Esophagus mucosa (tissue), 1 donor: ENCODE data around the gene GDF2. TPM values are rescaled to one million over a fixed set of nuclear protein-coding genes. Genes with fewer than 3 reads are reported as not detected.

Source experiments
- ATAC-seq: fragments of 200-7000 bp; cut with Tn5 transposase; one replicate; pipeline ENCODE4 v1.9.1; 2020
- total RNA-seq: library from RNA; stranded (reverse); gene quantifications from one replicate; pipeline ENCODE4 v1.2.4, GENCODE V29; 2023
- donor health status: DM: yes; HTN: yes; CAD: no.

GDF2 gene
- total RNA-seq, 1 donor from 2014 or later: not detected

- no peak for ATAC-seq
These were observed 31.9 kb downstream of the GDF2 start for GRCh38 chr10:47354165-47354564.

GRCh38 chr10:47354900-47355299 is 32.6 kb downstream of the GDF2 start:
- no peak for ATAC-seq

GRCh38 chr10:47356708-47357107 is 34.5 kb downstream of the GDF2 start:
- ATAC-seq: no peak

- no peak for ATAC-seq
These were observed 34.9 kb downstream of the GDF2 start for GRCh38 chr10:47357131-47357582.

DNA sequence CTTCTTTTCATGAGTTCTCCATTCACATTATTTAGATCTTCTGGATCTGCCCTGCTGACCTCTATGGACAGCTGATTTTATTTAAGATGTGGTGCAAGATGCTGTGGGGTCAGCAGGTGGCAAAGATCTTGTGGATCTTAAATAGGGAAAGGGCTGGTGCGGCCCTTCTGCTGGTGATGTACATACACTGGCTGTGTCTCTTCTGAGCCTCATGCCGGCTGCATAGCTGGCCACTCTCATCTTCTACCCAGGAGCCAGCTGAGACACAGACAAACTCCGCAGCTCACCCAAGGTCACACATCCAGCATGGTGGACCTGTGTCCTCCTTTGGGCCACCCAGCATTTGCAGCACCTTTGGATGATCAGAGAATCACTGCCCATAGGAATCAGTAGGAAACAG is 35.7 kb downstream of the GDF2 start:
- ATAC-seq: no peak

DNA sequence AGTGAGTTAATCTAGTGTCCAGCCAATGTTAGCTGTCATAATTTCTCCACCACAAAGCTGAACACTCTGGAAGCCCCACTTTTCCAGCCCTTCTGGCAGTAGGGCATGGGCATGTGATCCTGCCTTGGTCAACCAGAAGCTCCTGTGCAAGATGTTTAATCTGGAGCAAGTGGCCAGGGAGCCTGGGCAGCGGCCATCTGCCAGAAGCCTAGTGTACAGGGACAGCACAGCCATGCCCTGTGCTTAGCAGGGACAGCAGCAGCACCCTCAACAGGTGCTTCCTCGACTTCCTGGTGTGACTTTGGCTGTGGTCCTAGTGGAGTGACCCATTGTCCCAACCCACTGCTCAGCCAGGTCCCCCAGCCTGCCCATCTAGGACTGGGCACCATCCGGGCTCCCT is 36.2 kb downstream of the GDF2 start:
- no peak for ATAC-seq

GRCh38 chr10:47359101-47359500 is 36.8 kb downstream of the GDF2 start:
- ATAC-seq: no peak

GRCh38 chr10:47359626-47360418 is 37.6 kb downstream of the GDF2 start:
- no peak for ATAC-seq

GRCh38 chr10:47360419-47361040 is 38.3 kb downstream of the GDF2 start:
- ATAC-seq: peak; percentile 65

DNA sequence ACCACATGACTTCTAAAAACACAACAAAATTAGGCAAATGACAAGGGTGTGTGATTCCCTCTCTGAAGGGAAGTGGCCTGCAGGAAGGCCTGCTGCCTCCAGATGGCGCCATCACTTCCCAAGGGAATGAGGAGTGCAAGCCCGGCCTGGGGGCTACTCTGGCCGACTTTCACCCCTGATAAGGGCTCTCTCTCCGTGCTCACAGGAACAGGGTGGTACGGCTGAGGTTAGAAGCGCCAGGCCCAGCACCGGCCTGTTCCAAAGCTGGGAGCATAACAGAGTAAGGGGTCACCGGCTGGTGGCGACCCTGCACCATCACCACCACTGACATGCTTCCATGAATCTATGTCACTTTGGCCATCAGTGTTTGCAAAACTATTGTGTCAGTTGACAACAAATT is 39.0 kb downstream of the GDF2 start:
- ATAC-seq: peak; percentile 34

- ATAC-seq: no peak
These were observed 39.9 kb downstream of the GDF2 start for GRCh38 chr10:47362199-47362598.

GRCh38 chr10:47363781-47364180 is 41.5 kb downstream of the GDF2 start:
- no peak for ATAC-seq

- no peak for ATAC-seq
These were observed 42.1 kb downstream of the GDF2 start for GRCh38 chr10:47364366-47364765.

DNA sequence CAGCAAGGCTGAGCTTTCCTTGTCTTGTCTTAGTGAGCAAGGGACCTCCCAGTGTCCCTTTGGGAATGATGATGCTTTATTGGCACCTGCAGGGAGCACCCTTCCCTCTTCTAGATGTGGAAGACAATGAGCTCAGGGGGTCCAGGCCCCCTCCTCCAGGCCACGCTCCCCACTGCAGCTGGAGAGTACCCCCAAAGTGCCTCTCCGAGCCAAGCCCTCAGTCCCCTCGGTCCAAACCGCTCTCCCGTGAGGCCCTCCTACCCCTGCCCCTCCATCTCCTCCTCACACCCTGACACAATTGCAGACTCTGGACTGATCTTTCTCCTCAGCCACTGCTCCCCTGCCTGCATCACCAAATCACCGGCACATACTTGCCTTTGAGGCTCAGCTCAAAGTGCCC is 42.7 kb downstream of the GDF2 start:
- no peak for ATAC-seq

DNA sequence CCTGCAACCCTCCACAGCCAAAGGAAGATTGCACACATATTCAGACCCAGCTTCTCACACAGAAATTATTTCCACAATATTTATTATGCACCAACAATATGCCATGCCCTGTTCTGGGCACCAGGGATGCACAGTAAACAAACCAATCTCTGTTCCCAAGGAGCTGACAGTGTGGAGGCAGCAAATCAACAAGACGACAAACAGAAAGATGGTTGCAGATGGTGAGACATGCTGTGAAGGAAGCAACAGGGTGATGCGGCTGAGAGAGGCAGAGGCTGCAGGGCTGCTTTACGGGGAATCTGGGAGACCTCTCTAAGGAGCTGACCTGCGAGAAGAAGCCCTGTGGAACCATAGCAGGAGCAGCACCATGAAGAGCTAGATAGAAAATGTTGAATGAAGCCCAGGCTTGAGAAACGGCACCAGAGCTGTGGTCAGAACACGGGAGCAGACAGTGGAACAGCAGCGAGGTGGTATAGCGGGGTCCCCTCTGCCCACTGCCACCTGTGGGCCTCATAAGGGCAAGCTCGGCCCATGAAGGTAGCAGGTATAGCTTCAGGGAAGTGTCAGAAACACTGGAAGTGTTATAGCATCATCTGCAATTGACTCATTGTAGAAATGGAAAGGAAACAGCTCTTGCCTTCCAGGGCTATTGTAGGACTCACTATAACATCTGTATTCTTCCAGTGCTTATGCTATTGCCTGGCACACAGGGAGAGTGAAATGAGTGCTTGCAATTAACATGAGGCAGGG is 43.4 kb downstream of the GDF2 start:
- no peak for ATAC-seq

DNA sequence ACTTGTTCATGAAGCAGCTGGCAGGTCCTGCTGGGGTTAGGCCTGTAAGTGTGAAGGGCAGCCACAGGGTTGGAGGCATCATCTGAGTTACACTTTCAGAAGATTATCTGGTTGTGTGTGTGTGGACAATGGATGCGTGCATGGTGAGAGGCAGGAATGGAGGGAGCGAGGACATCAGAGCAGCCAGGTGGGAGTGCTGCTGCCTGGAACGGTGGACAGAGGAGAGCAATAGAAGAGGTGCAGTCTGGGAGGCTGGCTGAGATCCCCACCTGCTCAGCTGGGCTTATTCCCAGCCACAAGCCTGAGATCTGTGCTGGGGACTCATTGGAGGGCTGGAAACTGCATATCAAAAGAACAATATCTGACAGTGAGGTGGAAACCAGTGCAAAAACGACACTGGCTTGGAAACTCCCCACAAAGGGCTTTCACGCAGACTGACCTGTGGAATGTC is 44.0 kb downstream of the GDF2 start:
- no peak for ATAC-seq

GRCh38 chr10:47366731-47367460 is 44.6 kb downstream of the GDF2 start:
- no peak for ATAC-seq

GRCh38 chr10:47367646-47368045 is 45.4 kb downstream of the GDF2 start:
- no peak for ATAC-seq

- no peak for ATAC-seq
These were observed 46.4 kb downstream of the GDF2 start for GRCh38 chr10:47368431-47369180.

GRCh38 chr10:47369251-47369894 is 47.1 kb downstream of the GDF2 start:
- ATAC-seq: no peak

- ATAC-seq: no peak
These were observed 47.9 kb downstream of the GDF2 start for GRCh38 chr10:47370015-47370767.
